Activated gamma-delta T cell treated with Interleukin-2 at 50 U/mL for 16 hours (primary cell): ENCODE measurements around the gene MPP2.
"Not testable (repeated sequence)": the region's sequence is repeated elsewhere in the genome, so short reads cannot be mapped to it uniquely, and the experiment has no call there.

Experiments
- DNase-seq: peaks from one replicate; pipeline ENCODE4 v3.0.0-alpha.2; 2020

Gene MPP2

GRCh38 chr17:43844241-43844640 lies 63.1 kb downstream of the MPP2 start:
- no peak for DNase-seq

- no peak for DNase-seq
Measured at GRCh38 chr17:43842975-43843325, 64.4 kb downstream of the MPP2 start.

DNA sequence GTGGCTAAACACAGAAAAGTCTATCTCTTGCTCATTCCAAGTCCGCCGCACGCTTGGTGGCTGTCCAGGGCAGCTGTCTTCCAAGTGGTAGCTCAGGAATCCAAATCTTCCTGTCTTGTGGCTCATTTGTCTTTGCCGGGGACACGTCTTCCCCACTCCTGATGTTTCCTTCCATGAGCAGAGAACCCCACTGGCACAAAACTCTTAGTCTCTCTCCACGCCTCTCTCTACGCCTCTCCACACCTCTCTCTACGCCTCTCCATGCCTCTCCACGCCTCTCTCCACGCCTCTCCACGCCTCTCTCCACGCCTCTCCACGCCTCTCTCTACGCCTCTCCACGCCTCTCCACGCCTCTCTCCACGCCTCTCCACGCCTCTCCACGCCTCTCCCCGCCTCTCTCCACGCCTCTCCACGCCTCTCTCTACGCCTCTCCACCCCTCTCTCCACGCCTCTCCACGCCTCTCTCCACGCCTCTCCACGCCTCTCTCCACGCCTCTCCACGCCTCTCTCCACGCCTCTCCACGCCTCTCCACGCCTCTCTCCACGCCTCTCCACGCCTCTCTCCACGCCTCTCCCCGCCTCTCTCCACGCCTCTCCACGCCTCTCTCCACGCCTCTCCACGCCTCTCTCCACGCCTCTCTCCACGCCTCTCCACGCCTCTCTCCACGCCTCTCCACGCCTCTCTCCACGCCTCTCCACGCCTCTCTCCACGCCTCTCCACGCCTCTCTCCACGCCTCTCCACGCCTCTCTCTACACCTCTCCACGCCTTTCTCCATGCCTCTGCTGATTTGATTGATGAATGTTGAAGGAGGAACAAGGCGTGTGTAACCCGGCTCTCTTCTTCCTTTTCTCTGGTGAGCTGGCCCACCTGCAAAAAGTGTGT lies 65.0 kb downstream of the MPP2 start:
- not testable (repeated sequence) for DNase-seq

DNA sequence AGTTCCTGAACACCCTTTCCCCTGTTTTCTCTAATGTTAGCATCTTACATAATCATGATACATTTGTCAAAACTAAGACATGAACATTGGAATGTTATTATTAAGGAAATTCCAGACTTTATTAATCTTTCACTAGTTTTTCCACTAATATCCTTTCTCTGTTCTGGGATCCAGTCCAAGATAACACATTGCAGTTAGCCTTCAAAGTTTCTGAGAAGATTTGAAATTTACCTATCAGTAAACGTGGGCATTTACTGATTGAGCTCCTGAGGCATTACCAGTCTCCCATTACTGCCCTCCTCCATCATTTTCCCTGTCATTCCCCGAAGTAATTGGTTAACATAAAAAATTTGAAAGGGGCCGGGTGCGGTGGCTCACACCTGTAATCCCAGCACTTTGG lies 66.1 kb downstream of the MPP2 start:
- no peak for DNase-seq

DNA sequence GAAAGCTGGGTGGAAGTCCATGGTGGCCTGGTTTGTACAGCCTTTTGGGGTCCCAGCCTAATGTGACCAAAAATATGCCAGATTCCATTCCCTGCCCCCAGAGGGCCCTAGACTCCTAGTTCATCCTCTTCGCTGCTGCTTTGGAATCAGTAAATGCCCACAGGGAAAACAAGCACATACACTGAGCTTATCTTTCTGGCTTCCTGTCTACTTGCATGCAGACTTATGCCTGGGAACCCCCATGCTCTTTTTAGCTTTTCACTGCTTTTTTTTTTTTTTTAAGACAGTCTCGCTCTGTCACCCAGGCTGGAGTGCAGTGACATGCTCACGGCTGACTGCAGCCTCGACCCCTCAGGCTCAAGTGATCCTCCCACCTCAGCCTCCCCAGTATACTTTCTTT lies 66.5 kb downstream of the MPP2 start:
- no peak for DNase-seq

DNA sequence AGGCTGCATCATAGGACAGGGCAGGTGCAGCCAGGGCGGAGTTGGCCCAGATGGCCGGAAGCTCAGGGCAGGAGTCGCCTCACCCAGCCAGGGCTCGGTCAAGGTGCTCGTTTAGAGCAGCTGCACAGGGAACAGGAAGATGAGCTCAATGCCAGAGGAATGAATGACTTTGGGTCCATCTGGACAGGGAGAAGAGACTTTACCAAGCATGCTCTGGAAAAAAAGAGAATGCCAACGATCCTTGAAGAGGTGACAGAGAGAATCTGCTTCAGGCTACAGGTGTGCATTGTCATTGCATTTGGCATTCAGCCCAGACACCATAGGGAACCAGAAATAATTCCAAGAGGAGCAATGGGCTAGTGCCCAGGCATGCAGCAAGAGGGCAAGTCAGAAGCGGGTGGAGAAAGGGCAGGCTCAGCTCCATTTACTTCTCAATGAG lies 67.6 kb downstream of the MPP2 start:
- no peak for DNase-seq

GRCh38 chr17:43834106-43834505 lies 73.2 kb downstream of the MPP2 start:
- DNase-seq: no peak

GRCh38 chr17:43832976-43833829 lies 74.1 kb downstream of the MPP2 start, which contains the start of gene MPP3:
TSS of gene MPP3 (minus strand) at chr17:43833146. CDS start at chr17:43831906, 1,240 bp downstream.
- peak; percentile 36 for DNase-seq

DNA sequence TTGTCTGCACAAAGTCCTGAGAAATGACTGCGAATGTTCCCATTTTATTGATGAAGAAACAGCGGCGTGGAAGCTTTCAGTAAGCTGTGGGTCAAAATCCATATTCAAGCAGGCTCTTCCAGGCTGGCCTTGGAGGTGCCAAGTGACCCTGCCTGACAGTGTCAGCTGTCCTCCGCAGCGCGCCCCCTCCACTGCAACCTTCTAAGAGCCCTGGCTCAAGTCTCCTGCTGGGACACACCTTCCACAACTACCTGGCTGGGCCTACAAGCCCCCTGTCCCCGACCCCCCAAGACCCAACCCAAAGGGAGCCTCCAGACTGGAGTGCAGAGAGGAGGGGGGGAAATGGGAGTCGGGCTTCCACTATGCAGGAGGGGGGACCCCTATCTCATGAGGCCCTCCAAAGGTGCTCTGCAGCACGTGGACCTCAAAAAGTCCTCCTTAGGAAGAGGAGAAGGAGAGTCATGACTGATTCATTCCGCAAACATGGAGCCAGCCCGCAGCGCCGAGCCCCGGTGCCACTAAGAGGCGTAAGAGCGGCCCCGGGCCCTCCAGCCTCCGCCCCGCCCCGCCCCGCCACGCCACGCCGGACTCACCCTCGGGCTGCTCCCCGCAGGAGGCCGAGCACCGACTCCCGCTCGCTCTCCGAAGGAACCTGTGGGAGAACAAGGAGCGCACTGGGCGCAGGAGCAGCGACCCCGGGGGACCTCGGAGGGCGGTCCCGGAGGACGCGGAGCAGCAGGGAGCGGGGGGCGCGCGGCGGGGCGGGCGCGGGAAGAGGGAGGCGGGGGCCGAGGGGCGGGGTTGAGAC lies 75.0 kb downstream of the MPP2 start:
- DNase-seq: no peak

GRCh38 chr17:43831633-43832032 lies 75.7 kb downstream of the MPP2 start:
- no peak for DNase-seq

DNA sequence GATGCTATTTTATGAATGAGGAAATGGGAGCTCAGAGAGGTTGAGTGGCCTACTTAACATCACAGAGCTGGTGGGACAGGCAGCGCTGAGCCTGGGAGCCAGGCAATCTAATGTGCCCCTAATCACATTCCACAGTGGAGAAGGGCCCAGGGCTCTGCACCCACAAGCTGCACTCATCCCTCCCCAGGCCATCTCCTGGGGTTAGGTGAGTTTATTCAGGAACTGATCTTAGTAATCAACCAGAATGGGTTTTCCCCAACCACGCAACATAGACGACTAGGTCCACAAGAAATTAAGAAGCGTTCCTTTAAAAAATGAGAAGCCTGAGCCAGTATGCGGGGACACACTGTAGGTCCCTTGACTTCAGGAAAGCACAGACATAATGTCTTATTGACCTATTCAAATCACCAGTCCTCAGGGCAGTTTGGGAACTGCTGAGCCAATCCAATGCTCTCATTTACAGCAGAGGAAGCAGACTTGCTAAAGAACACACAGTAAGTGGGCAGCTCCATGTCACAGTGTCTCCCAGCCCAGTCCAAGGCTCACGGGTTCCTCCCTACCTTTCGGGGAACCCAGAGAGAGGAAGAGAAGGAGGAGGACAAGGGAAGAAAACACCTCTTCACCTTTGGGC lies 76.7 kb downstream of the MPP2 start:
- DNase-seq: no peak

- no peak for DNase-seq
Measured at GRCh38 chr17:43829738-43830137, 77.6 kb downstream of the MPP2 start.

- no peak for DNase-seq
Measured at GRCh38 chr17:43827596-43827995, 79.7 kb downstream of the MPP2 start.

GRCh38 chr17:43826206-43826605 lies 81.1 kb downstream of the MPP2 start:
- DNase-seq: no peak

- DNase-seq: no peak
Measured at GRCh38 chr17:43825567-43825966, 81.8 kb downstream of the MPP2 start.
